GM12878 (cell line): ENCODE measurements around the gene JAG2. TPM values are rescaled to one million over a fixed set of nuclear protein-coding genes. Genes with fewer than 3 reads are reported as not detected.

Source experiments
- ATAC-seq: fragments of 200-7000 bp; cut with Tn5 transposase; 3 replicates; pipeline ENCODE4 v1.9.1; 2020; ENCODE audit warnings: mild to moderate bottlenecking, moderate library complexity
- BruUV-seq: library from RNA; stranded (reverse); fragments of 400-500 nt; replicated peaks from 2 replicates; lab custom pipeline; 2021; lab: Mats Ljungman, UMichigan
- CTCF ChIA-PET: fragments of 300-600 bp; sonication (Branson Sonifier 250); formaldehyde crosslinking; extraction: SDS; loops from one replicate; lab custom pipeline; 2021; ENCODE audit warnings: inconsistent platforms; lab: Yijun Ruan, JAX
- POLR2A ChIA-PET: fragments of 350-600 bp; formaldehyde crosslinking; extraction: SDS; loops from one replicate; lab custom pipeline; 2021; ENCODE audit warnings: inconsistent platforms; lab: Charles Lee
- RAD21 ChIA-PET: fragments of 300-600 bp; sonication (Branson Sonifier 250); formaldehyde crosslinking; loops from one replicate; lab custom pipeline; 2023; ENCODE audit warnings: antibody characterized with exemption; ENCODE audit not compliant: unreplicated experiment; lab: Charles Lee
- SMC1A ChIA-PET: fragments of 300-600 bp; sonication (Branson Sonifier 250); formaldehyde crosslinking; loops from one replicate; lab custom pipeline; 2023; ENCODE audit not compliant: unreplicated experiment, uncharacterized antibody; lab: Charles Lee
- DNase-seq: peaks from one replicate; pipeline ENCODE4 v3.0.0-alpha.2; 2011; ENCODE audit warnings: low read depth, low spot score
- FAIRE-seq: peaks from 3 replicates; lab custom pipeline; 2011; peaks lifted over from hg19 to GRCh38; lab: Jason Lieb, UNC
- H2AFZ ChIP-seq: 2 replicates; pipeline ENCODE4 v1.6.0; 2011; ENCODE audit warnings: low read depth, low read length, control low read depth; ENCODE audit not compliant: control insufficient read depth
- H3K27ac ChIP-seq: 2 replicates; pipeline ENCODE4 v1.5.1; 2011; ENCODE audit warnings: control low read depth; ENCODE audit not compliant: control insufficient read depth, insufficient read depth
- H3K27me3 ChIP-seq, 2 experiments: replicated peaks in 1 of 2; 2 replicates each; pipeline versions ENCODE4 v1.6.0 to v1.6.1; 2011; ENCODE audit warnings: low read length in 1 of 2; ENCODE audit not compliant: control insufficient read depth in 2 of 2, insufficient read depth in 2 of 2
- H3K36me3 ChIP-seq, 2 experiments: 2 replicates each; pipeline ENCODE4 v1.5.1; 2011; ENCODE audit warnings: low read length in 1 of 2; ENCODE audit not compliant: control insufficient read depth in 2 of 2, insufficient read depth in 2 of 2
- H3K4me1 ChIP-seq: 2 replicates; pipeline ENCODE4 v1.6.1; 2011; ENCODE audit warnings: mild to moderate bottlenecking, low read length, moderate library complexity, mixed read lengths; ENCODE audit not compliant: control insufficient read depth, insufficient read depth
- H3K4me2 ChIP-seq: 2 replicates; pipeline ENCODE4 v1.6.0; 2011; ENCODE audit warnings: control low read depth; ENCODE audit not compliant: control insufficient read depth, insufficient read depth
- H3K4me3 ChIP-seq: fragments of 200-600 bp; sonication (generic); 2 replicates; pipeline ENCODE4 v1.5.1; 2016
- H3K79me2 ChIP-seq: 2 replicates; pipeline ENCODE4 v1.6.0; 2011; ENCODE audit warnings: low read length; ENCODE audit not compliant: control insufficient read depth, insufficient read depth
- H3K9ac ChIP-seq: 2 replicates; pipeline ENCODE4 v1.8.0; 2011; ENCODE audit warnings: low read length, control low read depth, mixed read lengths; ENCODE audit not compliant: control insufficient read depth, insufficient read depth
- H3K9me3 ChIP-seq: replicated peaks from 3 replicates; pipeline ENCODE4 v1.5.1; 2011; ENCODE audit warnings: mild to moderate bottlenecking, low read length; ENCODE audit not compliant: control insufficient read depth, insufficient read depth
- H4K20me1 ChIP-seq: 2 replicates; pipeline ENCODE4 v1.6.0; 2011; ENCODE audit not compliant: control insufficient read depth, insufficient read depth
- BCL11A ChIP-seq: IDR thresholded peaks from 2 replicates; pipeline ENCODE4 v1.6.1; 2011; ENCODE audit warnings: low read depth, low read length
- IRF4 ChIP-seq: IDR thresholded peaks from 2 replicates; pipeline ENCODE4 v1.6.1; 2011; ENCODE audit warnings: low read depth, low read length
- NBN ChIP-seq: fragments of 450-650 bp; IDR thresholded peaks from 2 replicates; pipeline ENCODE4 v1.6.1; 2016
- NFIC ChIP-seq: IDR thresholded peaks from 2 replicates; pipeline ENCODE4 v1.6.1; 2012; ENCODE audit warnings: low read depth, mild to moderate bottlenecking, inconsistent platforms, low read length, moderate library complexity
- RBBP5 ChIP-seq: fragments of 200-600 bp; sonication (generic); conservative IDR thresholded peaks from 2 replicates; pipeline ENCODE4 v1.6.1; 2016
- RELB ChIP-seq: fragments of 450-650 bp; IDR thresholded peaks from 2 replicates; pipeline ENCODE4 v1.6.1; 2017; ENCODE audit warnings: low read depth, mild to moderate bottlenecking, moderate library complexity
- RUNX3 ChIP-seq: IDR thresholded peaks from 2 replicates; pipeline ENCODE4 v1.6.1; 2012; ENCODE audit warnings: low read length, inconsistent platforms
- SIX5 ChIP-seq: IDR thresholded peaks from 2 replicates; pipeline ENCODE4 v1.6.1; 2011; ENCODE audit warnings: mild to moderate bottlenecking, low read depth, low read length, moderate library complexity; ENCODE audit not compliant: severe bottlenecking
- SP1 ChIP-seq: IDR thresholded peaks from one replicate; pipeline ENCODE4 v1.6.1; 2011; ENCODE audit warnings: low read depth, low read length
- STAT1 ChIP-seq: fragments of 450-650 bp; conservative IDR thresholded peaks from 2 replicates; pipeline ENCODE4 v1.6.1; 2014; ENCODE audit warnings: antibody characterized with exemption, mild to moderate bottlenecking
- SUZ12 ChIP-seq: fragments of 200-600 bp; sonication (generic); IDR thresholded peaks from one replicate; pipeline ENCODE4 v1.6.1; 2018; ENCODE audit warnings: antibody characterized with exemption, mild to moderate bottlenecking; ENCODE audit not compliant: unreplicated experiment
- ZNF274 ChIP-seq: IDR thresholded peaks from one replicate; pipeline ENCODE4 v1.8.0; 2011; ENCODE audit not compliant: insufficient read length, insufficient read depth
- WGBS: methylation state at CpG from one replicate; pipeline ENCODE4 v1.1.6; 2016; ENCODE audit warnings: low lambda C conversion rate; ENCODE audit not compliant: insufficient replicate concordance, insufficient coverage; ENCODE audit errors: missing lambda C conversion rate; 5-methylcytosine and 5-hydroxymethylcytosine counted together
- in situ Hi-C: fragments of 300-500 bp; cut with MboI; formaldehyde crosslinking; loops from 9 replicates; pipeline ENCODE4 v1.14.3; 2018; ENCODE audit warnings: mixed read lengths
- intact Hi-C: fragments of 100-400 bp; cut with micrococcal nuclease; formaldehyde crosslinking; loops from one replicate; pipeline ENCODE4 v1.14.2; 2022; ENCODE audit not compliant: unreplicated experiment
- polyA plus RNA-seq, 11 experiments: library from polyadenylated mRNA; depleted of rRNA in 4 of 11; unstranded in 6 of 11; stranded (reverse) in 5 of 11; fragments of >200 nt; fragmentation: Nextera tagmentation in 4 of 11; fragmentation: Illumina TruSeq in 1 of 11; extraction: Ambion mirVana in 4 of 11; extraction: Trizol in 1 of 11; gene quantifications; 1 replicate in 1 of 11; 2 replicates in 10 of 11; pipeline versions ENCODE4 v1.2.1 to v1.2.3, GENCODE V29; 2011 to 2016; ENCODE audit warnings: inconsistent platforms in 2 of 11, missing spikeins in 2 of 11, low read depth in 1 of 11
- total RNA-seq, 4 experiments: library from RNA; depleted of rRNA in 3 of 4; stranded (reverse); fragments of >200 nt in 3 of 4; fragmentation: Illumina TruSeq in 1 of 4; extraction: Trizol in 1 of 4; gene quantifications; 2 replicates each; pipeline versions ENCODE4 v1.2.1 to v1.2.3, GENCODE V29; 2013 to 2021
- TF ChIP-seq, protein P1 (sequence below): fragments of 450-650 bp; IDR thresholded peaks from 2 replicates; pipeline ENCODE4 v1.6.1; 2016; ENCODE audit warnings: mild to moderate bottlenecking

The JAG2 gene
- total and polyA plus RNA-seq, 10 of the 15 experiments (the other 5 are each of a cell fraction or from before 2014, with no cell fraction given): 0.04 to 0.14 (median 0.06) TPM; not detected in 5

GRCh38 chr14:105138021-105138541, 30.5 kb downstream of the JAG2 start:
- ChIA-PET SMC1A (no interaction called here), POLR2A (no interaction called here)
- H3K79me2 ChIP-seq: no peaks in the 10 kb centered on the region
- H3K9me3 ChIP-seq: peaks cover 8% of the 10 kb centered on the region; the same call in 1 of the 3 replicates
- no peak overlapping the region for H3K4me3 ChIP-seq
- in situ Hi-C loops: no loop called here
- BruUV-seq: no TSS peak
- H3K4me1 ChIP-seq: no peaks in the 10 kb centered on the region
- ATAC-seq (no peak), DNase-seq (no peak)
- no peaks in the 10 kb centered on the region for H3K36me3 ChIP-seq
- H4K20me1 ChIP-seq: no peaks in the 10 kb centered on the region
- H3K27me3 ChIP-seq: no peaks in the 10 kb centered on the region
- H3K27ac ChIP-seq: no peak overlapping the region
- TF ChIP-seq IRF4 (no peak), BCL11A (no peak), SUZ12 (no peak), RELB (no peak), SP1 (no peak), ZNF274 (no peak)
- TF ChIP-seq, all 136 proteins: peak for 0
- ChIA-PET RAD21 (no interaction called here), CTCF (no interaction called here)
- Histone ChIP-seq H2AFZ (no peak overlapping the region), H3K9ac (no peak overlapping the region), H3K4me2 (no peak overlapping the region)
- intact Hi-C loops: no loop called here
- FAIRE-seq: no peak
- 84% methylated on average over 19 of the region's 19 CpGs for WGBS

DNA sequence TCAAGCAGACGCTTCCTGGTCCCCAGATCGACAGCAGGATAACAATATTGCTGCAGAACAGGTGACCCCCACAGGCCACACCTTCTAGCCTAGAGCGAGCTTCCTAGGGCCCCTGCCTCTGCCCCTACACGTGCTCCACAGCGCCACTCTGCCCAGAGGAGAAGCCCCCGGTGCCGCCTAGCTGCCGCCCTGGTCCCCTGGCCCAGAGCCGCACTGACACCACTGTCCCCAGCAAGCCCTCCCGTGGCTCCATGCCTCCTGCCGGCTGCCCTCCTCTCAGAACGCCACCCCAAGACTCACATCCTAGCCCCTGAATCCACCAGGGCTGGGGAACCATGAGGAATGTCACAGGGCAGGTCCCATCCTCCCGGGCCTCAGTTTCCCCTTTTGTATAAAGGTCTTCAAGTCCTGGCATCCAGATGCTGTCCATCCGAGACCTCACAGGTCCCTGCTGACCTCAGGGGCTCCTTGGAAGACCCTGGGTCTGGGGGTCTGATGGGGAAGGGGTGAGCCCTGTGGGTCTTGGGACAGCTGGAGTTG, 31.0 kb downstream of the JAG2 start:
- H3K27ac ChIP-seq: no peak overlapping the region
- no peak overlapping the region for H3K9ac ChIP-seq
- TF ChIP-seq STAT1 (no peak), ZNF274 (no peak), SIX5 (no peak), NFIC (no peak), RBBP5 (no peak), RUNX3 (no peak), NBN (no peak)
- TF ChIP-seq, protein P1, sequence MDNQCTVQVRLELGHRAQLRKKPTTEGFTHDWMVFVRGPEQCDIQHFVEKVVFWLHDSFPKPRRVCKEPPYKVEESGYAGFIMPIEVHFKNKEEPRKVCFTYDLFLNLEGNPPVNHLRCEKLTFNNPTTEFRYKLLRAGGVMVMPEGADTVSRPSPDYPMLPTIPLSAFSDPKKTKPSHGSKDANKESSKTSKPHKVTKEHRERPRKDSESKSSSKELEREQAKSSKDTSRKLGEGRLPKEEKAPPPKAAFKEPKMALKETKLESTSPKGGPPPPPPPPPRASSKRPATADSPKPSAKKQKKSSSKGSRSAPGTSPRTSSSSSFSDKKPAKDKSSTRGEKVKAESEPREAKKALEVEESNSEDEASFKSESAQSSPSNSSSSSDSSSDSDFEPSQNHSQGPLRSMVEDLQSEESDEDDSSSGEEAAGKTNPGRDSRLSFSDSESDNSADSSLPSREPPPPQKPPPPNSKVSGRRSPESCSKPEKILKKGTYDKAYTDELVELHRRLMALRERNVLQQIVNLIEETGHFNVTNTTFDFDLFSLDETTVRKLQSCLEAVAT: no peak
- H4K20me1 ChIP-seq: no peaks in the 10 kb centered on the region
- intact Hi-C loops (no loop called here), in situ Hi-C loops (no loop called here)
- H3K27me3 ChIP-seq: no peaks in the 10 kb centered on the region
- no peak for DNase-seq
- no TSS peak for BruUV-seq
- SMC1A ChIA-PET: no interaction called here
- no peaks in the 10 kb centered on the region for H3K4me1 ChIP-seq
- H3K4me3 ChIP-seq: no peak overlapping the region
- H3K36me3 ChIP-seq: no peaks in the 10 kb centered on the region
- H3K9me3 ChIP-seq: peaks cover 8% of the 10 kb centered on the region; the same call in 2 of the 3 replicates
- H3K79me2 ChIP-seq: no peaks in the 10 kb centered on the region
- 55% methylated on average over 14 of the region's 14 CpGs for WGBS
- no peak overlapping the region for H2AFZ ChIP-seq
- H3K4me2 ChIP-seq: no peak overlapping the region
- CTCF ChIA-PET: no interaction called here
- FAIRE-seq: no peak
- POLR2A ChIA-PET: no interaction called here
- RAD21 ChIA-PET: no interaction called here
- ATAC-seq: no peak
